ENCODE results near the gene OR2AG2. TPM values are rescaled to one million over a fixed set of nuclear protein-coding genes. Genes with fewer than 3 reads are reported as not detected.

The OR2AG2 gene
- total RNA-seq, 2 experiments from 2014 or later, result 0.29 to 0.45 TPM

DNA sequence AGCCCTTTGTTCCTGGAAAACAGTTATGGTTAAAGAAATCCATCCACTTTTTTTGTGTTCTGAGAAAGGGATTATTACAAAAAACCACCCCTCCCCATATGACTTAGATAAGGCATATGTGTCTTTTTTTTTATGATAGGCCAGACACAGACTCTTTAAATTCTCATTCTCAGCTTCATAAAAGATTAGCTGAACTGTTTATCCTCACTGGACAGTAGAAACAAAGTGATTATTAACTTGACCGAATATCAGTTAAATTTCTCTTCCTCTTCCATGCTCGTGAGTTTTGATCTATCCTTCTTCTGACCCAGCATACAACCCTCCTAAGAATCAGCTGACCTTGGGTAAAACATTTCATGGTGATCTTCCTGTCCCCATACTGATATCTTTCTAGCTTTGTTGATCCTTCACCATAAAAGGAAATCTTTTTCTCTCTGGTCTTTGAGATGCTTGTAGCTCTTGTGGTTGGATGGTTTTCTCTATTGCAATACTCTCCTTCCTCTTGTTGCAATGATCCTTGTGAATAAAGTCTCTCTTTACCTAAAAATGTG lies 26.2 kb downstream of the OR2AG2 start:
- no peak for DNase-seq
- H3K27me3 Mint-ChIP-seq, result no peaks in the 10 kb centered on the region
- peaks cover 33% of the 10 kb centered on the region for H3K4me1 Mint-ChIP-seq (ENCODE audit: low read depth)
- intact Hi-C loops (cut with micrococcal nuclease), result loop anchor here (10.0 kb wide), 1 partner anchor 131 kb away; the partner anchor contains the start of genes TAF10 and TPP1
- no peak overlapping the region for H3K27ac Mint-ChIP-seq
- TF ChIP-seq, protein P1, sequence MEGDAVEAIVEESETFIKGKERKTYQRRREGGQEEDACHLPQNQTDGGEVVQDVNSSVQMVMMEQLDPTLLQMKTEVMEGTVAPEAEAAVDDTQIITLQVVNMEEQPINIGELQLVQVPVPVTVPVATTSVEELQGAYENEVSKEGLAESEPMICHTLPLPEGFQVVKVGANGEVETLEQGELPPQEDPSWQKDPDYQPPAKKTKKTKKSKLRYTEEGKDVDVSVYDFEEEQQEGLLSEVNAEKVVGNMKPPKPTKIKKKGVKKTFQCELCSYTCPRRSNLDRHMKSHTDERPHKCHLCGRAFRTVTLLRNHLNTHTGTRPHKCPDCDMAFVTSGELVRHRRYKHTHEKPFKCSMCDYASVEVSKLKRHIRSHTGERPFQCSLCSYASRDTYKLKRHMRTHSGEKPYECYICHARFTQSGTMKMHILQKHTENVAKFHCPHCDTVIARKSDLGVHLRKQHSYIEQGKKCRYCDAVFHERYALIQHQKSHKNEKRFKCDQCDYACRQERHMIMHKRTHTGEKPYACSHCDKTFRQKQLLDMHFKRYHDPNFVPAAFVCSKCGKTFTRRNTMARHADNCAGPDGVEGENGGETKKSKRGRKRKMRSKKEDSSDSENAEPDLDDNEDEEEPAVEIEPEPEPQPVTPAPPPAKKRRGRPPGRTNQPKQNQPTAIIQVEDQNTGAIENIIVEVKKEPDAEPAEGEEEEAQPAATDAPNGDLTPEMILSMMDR (IDR thresholded peaks at IDR 0.05), result no peak
- ChIA-PET CTCF (interaction anchor here (0.8 to 17.9 kb wide), 11 partner anchors 8 to 215 kb away, joined by 3 to 367 read pairs (median 5); partner anchors contain the start of genes MRPL17 and TAF10), POLR2A (interaction anchor here (0.5 to 2.3 kb wide), 8 partner anchors 9 to 369 kb away, joined by 3 to 9 read pairs (median 3); no protein-coding TSS in a partner anchor)
- ATAC-seq, result peak; percentile 17
- H3K9me3 Mint-ChIP-seq, result no peaks in the 10 kb centered on the region
- H3K4me3 Mint-ChIP-seq, result no peak overlapping the region
- H3K36me3 Mint-ChIP-seq (ENCODE audit: low read depth), result peaks cover 11% of the 10 kb centered on the region

DNA sequence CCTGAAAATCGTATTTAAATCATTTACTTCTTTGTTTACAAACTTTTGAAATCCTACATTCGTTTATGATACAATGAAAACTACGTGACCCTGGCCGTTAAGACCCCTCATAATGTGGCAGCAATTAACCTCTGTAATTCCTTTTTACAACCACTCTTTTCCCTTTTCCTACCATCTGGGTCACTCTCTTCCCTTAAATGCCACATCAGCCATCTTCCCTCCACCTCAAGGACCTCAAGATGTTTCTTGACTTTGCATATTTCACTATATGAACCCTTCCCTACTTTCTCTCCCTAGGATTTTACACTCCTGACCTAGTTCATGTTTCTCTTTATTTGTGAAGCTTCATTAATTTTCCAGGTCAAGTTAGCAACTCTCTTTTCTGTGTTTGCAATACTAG lies 26.8 kb downstream of the OR2AG2 start:
- H3K4me1 Mint-ChIP-seq (ENCODE audit: low read depth), result peaks cover 33% of the 10 kb centered on the region
- ATAC-seq (no peak), DNase-seq (no peak)
- no peaks in the 10 kb centered on the region for H3K9me3 Mint-ChIP-seq
- peaks cover 11% of the 10 kb centered on the region for H3K36me3 Mint-ChIP-seq (ENCODE audit: low read depth)
- ChIA-PET POLR2A (interaction anchor here (0.5 to 1.2 kb wide), 3 partner anchors 8 to 369 kb away, joined by 3 to 5 read pairs (median 4); no protein-coding TSS in a partner anchor), CTCF (interaction anchor here (0.8 to 17.9 kb wide), 9 partner anchors 7 to 214 kb away, joined by 3 to 367 read pairs (median 7); partner anchors contain the start of gene TAF10)
- intact Hi-C loops (cut with micrococcal nuclease), result loop anchor here (10.0 kb wide), 1 partner anchor 130 kb away; the partner anchor contains the start of genes TAF10 and TPP1
- H3K4me3 Mint-ChIP-seq, result no peak overlapping the region
- H3K27ac Mint-ChIP-seq, result no peak overlapping the region
- TF ChIP-seq, protein P1 (IDR thresholded peaks at IDR 0.05), result no peak
- no peaks in the 10 kb centered on the region for H3K27me3 Mint-ChIP-seq

DNA sequence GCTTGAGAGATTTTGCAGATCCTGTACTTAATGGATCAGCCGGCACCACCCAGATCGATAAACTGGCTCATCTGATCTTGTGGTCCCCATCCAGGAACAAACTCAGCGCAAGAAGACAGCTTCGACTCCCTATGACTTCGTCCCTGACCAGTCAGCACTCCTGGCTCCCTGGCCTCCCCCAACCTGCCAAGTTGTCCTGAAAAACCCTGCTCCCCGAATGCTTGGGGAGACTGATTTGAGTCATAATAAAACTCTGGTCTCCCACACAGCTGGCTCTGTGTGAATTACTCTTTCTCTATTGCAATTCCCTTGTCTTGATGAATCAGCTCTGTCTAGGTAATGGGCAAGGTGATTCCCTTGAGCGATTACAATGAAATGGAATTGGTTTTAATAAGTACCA lies 29.5 kb downstream of the OR2AG2 start:
- DNase-seq, result peak; percentile 32
- H3K27ac Mint-ChIP-seq, result no peak overlapping the region
- H3K36me3 Mint-ChIP-seq (ENCODE audit: low read depth), result peaks cover 15% of the 10 kb centered on the region
- H3K9me3 Mint-ChIP-seq, result no peaks in the 10 kb centered on the region
- CTCF ChIA-PET, result interaction anchor here (0.6 to 17.9 kb wide), 4 partner anchors 9 to 36 kb away, joined by 3 to 367 read pairs (median 6); no protein-coding TSS in a partner anchor
- H3K4me3 Mint-ChIP-seq, result no peak overlapping the region
- intact Hi-C loops (cut with micrococcal nuclease), result loop anchor here (10.0 kb wide), 1 partner anchor 127 kb away; the partner anchor contains the start of genes TAF10 and TPP1
- POLR2A ChIA-PET, result no interaction called here
- ATAC-seq, result no peak
- peaks cover 46% of the 10 kb centered on the region for H3K4me1 Mint-ChIP-seq (ENCODE audit: low read depth)
- H3K27me3 Mint-ChIP-seq, result no peaks in the 10 kb centered on the region
- TF ChIP-seq, protein P1 (IDR thresholded peaks at IDR 0.05), result no peak

DNA sequence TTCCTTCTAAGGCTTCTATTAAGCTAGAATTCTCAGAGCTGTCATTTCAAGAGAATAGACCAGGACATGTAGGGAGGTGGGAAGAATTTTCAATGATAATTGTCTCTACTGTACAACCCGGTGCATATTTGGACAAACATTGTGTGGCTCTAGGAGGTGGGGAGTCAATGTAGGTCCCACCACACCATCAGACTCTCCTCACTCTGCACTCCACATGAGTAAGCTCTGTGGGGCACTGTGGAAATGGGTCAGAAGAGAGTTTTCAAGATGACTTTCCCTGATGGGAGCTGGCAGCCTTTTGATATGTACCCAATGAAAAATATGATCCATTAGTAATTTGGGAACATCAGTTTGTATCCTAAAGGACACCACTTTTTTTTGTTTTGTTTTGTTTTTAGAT lies 33.2 kb downstream of the OR2AG2 start:
- ATAC-seq (no peak), DNase-seq (no peak)
- Mint-ChIP-seq H3K9me3 (peaks cover 4% of the 10 kb centered on the region), H3K36me3 (ENCODE audit: low read depth) (peaks cover 33% of the 10 kb centered on the region), H3K4me1 (ENCODE audit: low read depth) (peaks cover 82% of the 10 kb centered on the region), H3K27me3 (no peaks in the 10 kb centered on the region), H3K4me3 (no peak overlapping the region), H3K27ac (peak overlapping the region; percentile 78)
- intact Hi-C loops (cut with micrococcal nuclease), result loop anchor here (1.0 kb wide), 1 partner anchor 19 kb away; no protein-coding TSS in a partner anchor
- POLR2A ChIA-PET, result interaction anchor here (1.1 kb wide), 2 partner anchors 10 to 145 kb away, joined by 3 to 5 read pairs; no protein-coding TSS in a partner anchor
- TF ChIP-seq, protein P1 (IDR thresholded peaks at IDR 0.05), result no peak
- CTCF ChIA-PET, result interaction anchor here (0.6 to 17.9 kb wide), 18 partner anchors 10 to 355 kb away, joined by 3 to 367 read pairs (median 8); partner anchors contain the start of gene MRPL17
